ENCODE results near the gene TMEM190.

GRCh38 chr19:55362990-55363716 lies 13.5 kb upstream of the TMEM190 start, which contains the start of gene GARIN5B:
- no peak for TF ChIP-seq EP300 (IDR thresholded peaks at IDR 0.05)
- no peak for TF ChIP-seq POLR2AphosphoS5 (IDR thresholded peaks at IDR 0.05)
- TF ChIP-seq CTCF (IDR thresholded peaks at IDR 0.05), result no peak

Measured in sigmoid colon (tissue), 4 donors.